ENCODE results near the gene SH2D3C.

GRCh38 chr9:127778280-127779135 lies at the start of gene SH2D3C:
- TF ChIP-seq CTCF (IDR thresholded peaks at IDR 0.05; ENCODE audit: insufficient read depth, low read length, poor library complexity, severe bottlenecking) (no peak), EZH2phosphoT487 (conservative IDR thresholded peaks at IDR 0.05; ENCODE audit: low read length) (no peak)

All from SU-DHL-6 (cell line).